HEK293 (cell line): Measurements from ENCODE around the gene ATP23.

Experiments
- CTCF ChIA-PET: fragments of 350-600 bp; formaldehyde crosslinking; extraction: SDS; loops from one replicate; lab custom pipeline; 2021; ENCODE audit warnings: antibody characterized with exemption; lab: Yijun Ruan, JAX
- POLR2A ChIA-PET: fragments of 300-600 bp; formaldehyde crosslinking; extraction: SDS; loops from one replicate; lab custom pipeline; 2020; ENCODE audit warnings: antibody characterized with exemption, inconsistent platforms; lab: Yijun Ruan, JAX
- H3K27ac ChIP-seq: fragments of 200-500 bp; sonication (Bioruptor generic); 2 replicates; pipeline ENCODE4 v1.5.1; 2014; ENCODE audit warnings: low read depth, low read length, control low read depth, inconsistent platforms; ENCODE audit errors: extremely low read depth
- H3K36me3 ChIP-seq, 2 experiments: fragments of 200-500 bp in 1 of 2; sonication (Bioruptor generic) in 1 of 2; 1 replicate in 1 of 2; 2 replicates in 1 of 2; pipeline ENCODE4 v1.5.1; 2014 to 2017; ENCODE audit warnings: inconsistent platforms in 2 of 2, low read length in 2 of 2; ENCODE audit not compliant: control insufficient read depth in 2 of 2, insufficient read depth in 1 of 2
- H3K4me1 ChIP-seq: fragments of 200-500 bp; sonication (Bioruptor generic); 2 replicates; pipeline ENCODE4 v1.5.1; 2014; ENCODE audit warnings: mild to moderate bottlenecking, low read length, inconsistent platforms; ENCODE audit not compliant: control insufficient read depth, insufficient read depth
- H3K4me3 ChIP-seq: 2 replicates; pipeline ENCODE4 v1.5.1; 2011; ENCODE audit warnings: low read depth, mild to moderate bottlenecking, control low read depth, low read length, moderate library complexity
- H3K9me3 ChIP-seq: fragments of 200-500 bp; sonication (Bioruptor generic); 2 replicates; pipeline ENCODE4 v1.5.1; 2014; ENCODE audit warnings: low read depth, low read length, inconsistent platforms; ENCODE audit not compliant: control insufficient read depth, insufficient read depth
- GLIS1 ChIP-seq: fragments of 450-650 bp; formaldehyde crosslinking; IDR thresholded peaks from 2 replicates; pipeline ENCODE4 v1.5.1; 2016; ENCODE audit warnings: missing biosample characterization, missing genetic modification characterization
- OVOL3 ChIP-seq: fragments of 450-650 bp; formaldehyde crosslinking; IDR thresholded peaks from 2 replicates; pipeline ENCODE4 v1.5.1; 2016; ENCODE audit warnings: missing biosample characterization, missing genetic modification characterization
- PRDM1 ChIP-seq: fragments of 450-650 bp; formaldehyde crosslinking; IDR thresholded peaks from 2 replicates; pipeline ENCODE4; 2016; ENCODE audit warnings: missing biosample characterization, missing genetic modification characterization
- REPIN1 ChIP-seq: fragments of 450-650 bp; formaldehyde crosslinking; IDR thresholded peaks from 2 replicates; pipeline ENCODE4 v1.5.1; 2017; ENCODE audit warnings: missing biosample characterization, missing genetic modification characterization, low read depth
- SP2 ChIP-seq: fragments of 450-650 bp; formaldehyde crosslinking; IDR thresholded peaks from 2 replicates; pipeline ENCODE4 v1.5.1; 2016; ENCODE audit warnings: missing biosample characterization, missing genetic modification characterization
- SP7 ChIP-seq: fragments of 450-650 bp; formaldehyde crosslinking; IDR thresholded peaks from 2 replicates; pipeline ENCODE4 v1.5.1; 2016; ENCODE audit warnings: missing biosample characterization, missing genetic modification characterization
- YY2 ChIP-seq: fragments of 450-650 bp; formaldehyde crosslinking; IDR thresholded peaks from 2 replicates; pipeline ENCODE4 v1.5.1; 2016; ENCODE audit warnings: missing biosample characterization, missing genetic modification characterization
- ZBTB1 ChIP-seq: fragments of 450-650 bp; formaldehyde crosslinking; IDR thresholded peaks from 2 replicates; pipeline ENCODE4 v1.5.1; 2016; ENCODE audit warnings: missing biosample characterization, missing genetic modification characterization
- ZBTB20 ChIP-seq: fragments of 450-650 bp; formaldehyde crosslinking; IDR thresholded peaks from 2 replicates; pipeline ENCODE4 v1.5.1; 2016; ENCODE audit warnings: missing biosample characterization, missing genetic modification characterization
- ZNF140 ChIP-seq: fragments of 450-650 bp; formaldehyde crosslinking; IDR thresholded peaks from 2 replicates; pipeline ENCODE4 v1.5.1; 2016; ENCODE audit warnings: missing biosample characterization, missing genetic modification characterization
- ZNF175 ChIP-seq: fragments of 450-650 bp; formaldehyde crosslinking; IDR thresholded peaks from 2 replicates; pipeline ENCODE4 v1.5.1; 2016; ENCODE audit warnings: missing biosample characterization, missing genetic modification characterization
- ZNF2 ChIP-seq: fragments of 450-650 bp; formaldehyde crosslinking; IDR thresholded peaks from 2 replicates; pipeline ENCODE4 v1.5.1; 2016; ENCODE audit warnings: missing biosample characterization, missing genetic modification characterization
- ZNF211 ChIP-seq: fragments of 450-650 bp; formaldehyde crosslinking; IDR thresholded peaks from 2 replicates; pipeline ENCODE4 v1.5.1; 2016; ENCODE audit warnings: low read depth, missing biosample characterization, missing genetic modification characterization
- ZNF223 ChIP-seq: fragments of 450-650 bp; formaldehyde crosslinking; IDR thresholded peaks from 2 replicates; pipeline ENCODE4 v1.5.1; 2016; ENCODE audit warnings: missing biosample characterization, missing genetic modification characterization
- ZNF292 ChIP-seq: fragments of 450-650 bp; formaldehyde crosslinking; IDR thresholded peaks from 2 replicates; pipeline ENCODE4 v1.5.1; 2016; ENCODE audit warnings: low read depth, missing biosample characterization, missing genetic modification characterization, borderline replicate concordance
- ZNF335 ChIP-seq: fragments of 450-650 bp; formaldehyde crosslinking; conservative IDR thresholded peaks from 2 replicates; pipeline ENCODE4 v1.5.1; 2016; ENCODE audit warnings: missing biosample characterization, missing genetic modification characterization
- ZNF350 ChIP-seq: fragments of 450-650 bp; formaldehyde crosslinking; IDR thresholded peaks from 2 replicates; pipeline ENCODE4 v1.5.0; 2017; ENCODE audit warnings: missing biosample characterization, mild to moderate bottlenecking, missing genetic modification characterization
- ZNF394 ChIP-seq: fragments of 450-650 bp; formaldehyde crosslinking; IDR thresholded peaks from 2 replicates; pipeline ENCODE4 v1.5.1; 2016; ENCODE audit warnings: missing biosample characterization, missing genetic modification characterization, mild to moderate bottlenecking, moderate library complexity, borderline replicate concordance
- ZNF404 ChIP-seq: fragments of 450-650 bp; formaldehyde crosslinking; IDR thresholded peaks from 2 replicates; pipeline ENCODE4 v1.5.1; 2017; ENCODE audit warnings: missing biosample characterization, missing genetic modification characterization
- ZNF426 ChIP-seq: fragments of 450-650 bp; formaldehyde crosslinking; IDR thresholded peaks from 2 replicates; pipeline ENCODE4 v1.5.1; 2017; ENCODE audit warnings: missing biosample characterization, missing genetic modification characterization, mild to moderate bottlenecking, inconsistent platforms, moderate library complexity
- ZNF48 ChIP-seq: fragments of 450-650 bp; formaldehyde crosslinking; IDR thresholded peaks from 2 replicates; pipeline ENCODE4 v1.5.1; 2016; ENCODE audit warnings: missing biosample characterization, missing genetic modification characterization
- ZNF513 ChIP-seq: fragments of 450-650 bp; IDR thresholded peaks from 2 replicates; pipeline ENCODE4 v1.5.1; 2018; ENCODE audit warnings: missing biosample characterization, missing genetic modification characterization
- ZNF558 ChIP-seq: fragments of 450-650 bp; formaldehyde crosslinking; IDR thresholded peaks from 2 replicates; pipeline ENCODE4 v1.5.1; 2016; ENCODE audit warnings: missing biosample characterization, missing genetic modification characterization
- ZNF560 ChIP-seq: fragments of 450-650 bp; formaldehyde crosslinking; IDR thresholded peaks from 2 replicates; pipeline ENCODE4 v1.5.1; 2017; ENCODE audit warnings: missing biosample characterization, missing genetic modification characterization, borderline replicate concordance
- ZNF600 ChIP-seq: fragments of 450-650 bp; formaldehyde crosslinking; IDR thresholded peaks from 2 replicates; pipeline ENCODE4 v1.5.1; 2016; ENCODE audit warnings: missing biosample characterization, missing genetic modification characterization
- ZNF621 ChIP-seq: fragments of 450-650 bp; formaldehyde crosslinking; IDR thresholded peaks from 2 replicates; pipeline ENCODE4 v1.5.1; 2017; ENCODE audit warnings: missing biosample characterization, missing genetic modification characterization
- ZNF623 ChIP-seq: fragments of 450-650 bp; formaldehyde crosslinking; IDR thresholded peaks from 2 replicates; pipeline ENCODE4 v1.5.1; 2016; ENCODE audit warnings: missing biosample characterization, missing genetic modification characterization
- ZNF670 ChIP-seq: fragments of 450-650 bp; formaldehyde crosslinking; IDR thresholded peaks from 2 replicates; pipeline ENCODE4 v1.5.1; 2016; ENCODE audit warnings: missing biosample characterization, missing genetic modification characterization, low read depth
- ZNF747 ChIP-seq: fragments of 450-650 bp; formaldehyde crosslinking; IDR thresholded peaks from 2 replicates; pipeline ENCODE4 v1.5.1; 2016; ENCODE audit warnings: missing biosample characterization, missing genetic modification characterization
- ZNF776 ChIP-seq: fragments of 450-650 bp; formaldehyde crosslinking; IDR thresholded peaks from 2 replicates; pipeline ENCODE4 v1.5.0; 2017; ENCODE audit warnings: missing biosample characterization, missing genetic modification characterization, borderline replicate concordance
- TF ChIP-seq, protein P1 (sequence below): fragments of 450-650 bp; formaldehyde crosslinking; IDR thresholded peaks from 2 replicates; pipeline ENCODE4 v1.5.1; 2016; ENCODE audit warnings: missing biosample characterization, missing genetic modification characterization
- TF ChIP-seq, protein P2 (sequence below): fragments of 450-650 bp; formaldehyde crosslinking; IDR thresholded peaks from 2 replicates; pipeline ENCODE4 v1.5.1; 2016; ENCODE audit warnings: missing biosample characterization, missing genetic modification characterization

Gene ATP23

GRCh38 chr12:57894399-57895292 is 46.7 kb upstream of the ATP23 start (continued):
- peak; percentile 39; the same call in 1 of the 2 replicates for TF ChIP-seq GLIS1 (tag by site-specific recombination)
- no peak for TF ChIP-seq ZNF623
- no peak for TF ChIP-seq ZNF2
- no peak for TF ChIP-seq ZNF776 (tag by site-specific recombination)
- TF ChIP-seq, protein P1, sequence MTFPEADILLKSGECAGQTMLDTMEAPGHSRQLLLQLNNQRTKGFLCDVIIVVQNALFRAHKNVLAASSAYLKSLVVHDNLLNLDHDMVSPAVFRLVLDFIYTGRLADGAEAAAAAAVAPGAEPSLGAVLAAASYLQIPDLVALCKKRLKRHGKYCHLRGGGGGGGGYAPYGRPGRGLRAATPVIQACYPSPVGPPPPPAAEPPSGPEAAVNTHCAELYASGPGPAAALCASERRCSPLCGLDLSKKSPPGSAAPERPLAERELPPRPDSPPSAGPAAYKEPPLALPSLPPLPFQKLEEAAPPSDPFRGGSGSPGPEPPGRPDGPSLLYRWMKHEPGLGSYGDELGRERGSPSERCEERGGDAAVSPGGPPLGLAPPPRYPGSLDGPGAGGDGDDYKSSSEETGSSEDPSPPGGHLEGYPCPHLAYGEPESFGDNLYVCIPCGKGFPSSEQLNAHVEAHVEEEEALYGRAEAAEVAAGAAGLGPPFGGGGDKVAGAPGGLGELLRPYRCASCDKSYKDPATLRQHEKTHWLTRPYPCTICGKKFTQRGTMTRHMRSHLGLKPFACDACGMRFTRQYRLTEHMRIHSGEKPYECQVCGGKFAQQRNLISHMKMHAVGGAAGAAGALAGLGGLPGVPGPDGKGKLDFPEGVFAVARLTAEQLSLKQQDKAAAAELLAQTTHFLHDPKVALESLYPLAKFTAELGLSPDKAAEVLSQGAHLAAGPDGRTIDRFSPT (tag by site-specific recombination) = no peak
- TF ChIP-seq ZNF211 (tag by site-specific recombination) = no peak
- no peak for TF ChIP-seq ZNF292
- no peak for TF ChIP-seq YY2 (tag by site-specific recombination)
- peak; percentile 56 for TF ChIP-seq ZNF600 (tag by site-specific recombination)
- TF ChIP-seq ZNF621 (tag by site-specific recombination) = no peak
- TF ChIP-seq ZNF335 = no peak; the same call in none of the 2 replicates
- no peak for TF ChIP-seq ZNF404 (tag by site-specific recombination)
- peak; percentile 44 for TF ChIP-seq ZBTB20 (tag by site-specific recombination)
- no peak for TF ChIP-seq SP2 (tag by site-specific recombination)
- no peak for TF ChIP-seq ZNF350 (tag by site-specific recombination)
- TF ChIP-seq ZNF670 = no peak
- TF ChIP-seq, all 188 proteins: peak for 4

GRCh38 chr12:57895389-57896114 is 45.8 kb upstream of the ATP23 start:
- Histone ChIP-seq H3K36me3 (no peaks in the 10 kb centered on the region), H3K27ac (peak overlapping the region; percentile 69; the same call in 1 of the 2 replicates), H3K4me1 (peaks cover 15% of the 10 kb centered on the region), H3K4me3 (no peak overlapping the region), H3K9me3 (no peaks in the 10 kb centered on the region)
- ChIA-PET POLR2A (interaction anchor here (0.5 to 5.0 kb wide), 10 partner anchors 9 to 182 kb away, joined by 3 to 61 read pairs (median 6); partner anchors contain the start of genes ATP23, CTDSP2, EEF1AKMT3 and METTL1), CTCF (interaction anchor here (0.6 to 3.3 kb wide), 16 partner anchors 8 to 1254 kb away, joined by 3 to 36 read pairs (median 4); partner anchors contain the start of gene TSFM)
- TF ChIP-seq ZNF223 (tag by site-specific recombination) = no peak
- TF ChIP-seq ZNF140 = no peak
- TF ChIP-seq ZNF513 (tag by site-specific recombination) = no peak
- peak; percentile 52; the same call in 1 of the 2 replicates for TF ChIP-seq PRDM1 (tag by site-specific recombination)
- TF ChIP-seq ZNF394 (tag by site-specific recombination) = 0 out of 2 replicates have a peak, but pooled peaks have one; percentile 25
- no peak for TF ChIP-seq SP7 (tag by site-specific recombination)
- no peak for TF ChIP-seq ZNF175 (tag by site-specific recombination)
- TF ChIP-seq ZNF426 (tag by site-specific recombination) = no peak
- no peak for TF ChIP-seq REPIN1
- no peak for TF ChIP-seq OVOL3 (tag by site-specific recombination)
- TF ChIP-seq ZNF2 = 0 out of 2 replicates have a peak, but pooled peaks have one; percentile 14
- no peak for TF ChIP-seq ZNF747 (tag by site-specific recombination)
- no peak for TF ChIP-seq ZNF558
- TF ChIP-seq, protein P2, sequence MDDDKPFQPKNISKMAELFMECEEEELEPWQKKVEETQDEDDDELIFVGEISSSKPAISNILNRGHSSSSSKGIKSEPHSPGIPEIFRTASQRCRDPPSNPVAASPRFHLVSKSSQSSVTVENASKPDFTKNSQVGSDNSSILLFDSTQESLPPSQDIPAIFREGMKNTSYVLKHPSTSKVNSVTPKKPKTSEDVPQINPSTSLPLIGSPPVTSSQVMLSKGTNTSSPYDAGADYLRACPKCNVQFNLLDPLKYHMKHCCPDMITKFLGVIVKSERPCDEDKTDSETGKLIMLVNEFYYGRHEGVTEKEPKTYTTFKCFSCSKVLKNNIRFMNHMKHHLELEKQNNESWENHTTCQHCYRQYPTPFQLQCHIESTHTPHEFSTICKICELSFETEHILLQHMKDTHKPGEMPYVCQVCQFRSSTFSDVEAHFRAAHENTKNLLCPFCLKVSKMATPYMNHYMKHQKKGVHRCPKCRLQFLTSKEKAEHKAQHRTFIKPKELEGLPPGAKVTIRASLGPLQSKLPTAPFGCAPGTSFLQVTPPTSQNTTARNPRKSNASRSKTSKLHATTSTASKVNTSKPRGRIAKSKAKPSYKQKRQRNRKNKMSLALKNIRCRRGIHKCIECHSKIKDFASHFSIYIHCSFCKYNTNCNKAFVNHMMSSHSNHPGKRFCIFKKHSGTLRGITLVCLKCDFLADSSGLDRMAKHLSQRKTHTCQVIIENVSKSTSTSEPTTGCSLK (tag by site-specific recombination) = no peak
- TF ChIP-seq ZBTB1 (tag by site-specific recombination) = no peak
- TF ChIP-seq ZNF48 (tag by site-specific recombination) = no peak
- TF ChIP-seq ZNF560 (tag by site-specific recombination) = no peak
